Left colon (tissue), 2 donors: Measurements from ENCODE around the gene PSG4. TPM values are rescaled to one million over a fixed set of nuclear protein-coding genes. Genes with fewer than 3 reads are reported as not detected.

Source experiments
- ATAC-seq: fragments of 200-7000 bp; cut with Tn5 transposase; one replicate; pipeline ENCODE4 v1.9.1; 2020; ENCODE audit warnings: mild to moderate bottlenecking, moderate library complexity
- DNase-seq, 2 donors: peaks; one replicate each; pipeline ENCODE4 v3.0.0-alpha.2; 2020
- intact Hi-C, 2 donors: fragments of 100-400 bp; cut with DNase I in 1 of 2; cut with micrococcal nuclease in 1 of 2; formaldehyde crosslinking; loops; one replicate each; pipeline versions ENCODE4 v1.11.2 to v1.14.0; 2022; cut with DNase I, micrococcal nuclease
- total RNA-seq, 2 donors: library from RNA; stranded (reverse); fragmentation: NEBNext Ultra II Directional; extraction: Animal tissue kit (Norgen Biotek cat#: 25700); gene quantifications; one replicate each; pipeline ENCODE4 v1.2.1, GENCODE V29; 2021
- donor health status: DM: no; HTN: no; CAD: no.
- donor health status: DM: yes; HTN: yes; CAD: no.

Gene PSG4
- total RNA-seq, 2 donors from 2014 or later, result not detected

GRCh38 chr19:43148233-43148632 is 57.2 kb downstream of the PSG4 start:
- DNase-seq, result no peak
- ATAC-seq, result no peak
- intact Hi-C loops, result no loop called here

Other genes starting within 250 kb of the PSG4 start
- not detected for gene PSG11, start 179.2 kb downstream of the PSG4 start, total RNA-seq
- not detected for gene PSG2, start 122.9 kb downstream of the PSG4 start, total RNA-seq
- not detected for gene PSG5, start 19.1 kb downstream of the PSG4 start, total RNA-seq
- gene PSG9, start 63.9 kb upstream of the PSG4 start, total RNA-seq, result not detected
- gene CD177, start 148.0 kb upstream of the PSG4 start, total RNA-seq, result 100 to 1,000 TPM; 376 to 475 TPM
- gene TEX101, start 209.3 kb upstream of the PSG4 start, total RNA-seq, result under 1 TPM; 0.27 to 0.34 TPM